NB4 (cell line): ENCODE data around the gene FYCO1.

Source experiments
- MAX ChIP-seq: IDR thresholded peaks from 2 replicates; pipeline ENCODE4 v1.6.1; 2011; ENCODE audit warnings: low read depth, low read length
- TF ChIP-seq, protein P1 (sequence below): IDR thresholded peaks from one replicate; pipeline ENCODE4 v1.5.1; 2012; ENCODE audit warnings: low read depth, low read length

GRCh38 chr3:45972534-45973402, 22.9 kb downstream of the FYCO1 start:
- peak; percentile 32; the same call in 1 of the 2 replicates for TF ChIP-seq MAX
- TF ChIP-seq, protein P1, sequence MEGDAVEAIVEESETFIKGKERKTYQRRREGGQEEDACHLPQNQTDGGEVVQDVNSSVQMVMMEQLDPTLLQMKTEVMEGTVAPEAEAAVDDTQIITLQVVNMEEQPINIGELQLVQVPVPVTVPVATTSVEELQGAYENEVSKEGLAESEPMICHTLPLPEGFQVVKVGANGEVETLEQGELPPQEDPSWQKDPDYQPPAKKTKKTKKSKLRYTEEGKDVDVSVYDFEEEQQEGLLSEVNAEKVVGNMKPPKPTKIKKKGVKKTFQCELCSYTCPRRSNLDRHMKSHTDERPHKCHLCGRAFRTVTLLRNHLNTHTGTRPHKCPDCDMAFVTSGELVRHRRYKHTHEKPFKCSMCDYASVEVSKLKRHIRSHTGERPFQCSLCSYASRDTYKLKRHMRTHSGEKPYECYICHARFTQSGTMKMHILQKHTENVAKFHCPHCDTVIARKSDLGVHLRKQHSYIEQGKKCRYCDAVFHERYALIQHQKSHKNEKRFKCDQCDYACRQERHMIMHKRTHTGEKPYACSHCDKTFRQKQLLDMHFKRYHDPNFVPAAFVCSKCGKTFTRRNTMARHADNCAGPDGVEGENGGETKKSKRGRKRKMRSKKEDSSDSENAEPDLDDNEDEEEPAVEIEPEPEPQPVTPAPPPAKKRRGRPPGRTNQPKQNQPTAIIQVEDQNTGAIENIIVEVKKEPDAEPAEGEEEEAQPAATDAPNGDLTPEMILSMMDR: no peak
